NCI-H446 (cell line): ENCODE measurements around the gene MMP25.

ENCODE experiments used
- DNase-seq, 2 experiments: peaks; one replicate each; lab custom pipeline; 2025; lab: John Stamatoyannopoulos, UW

Gene MMP25

GRCh38 chr16:3095869-3096268 lies 49.5 kb downstream of the MMP25 start:
- no peak for DNase-seq

GRCh38 chr16:3096362-3096761 lies 50.0 kb downstream of the MMP25 start:
- no peak for DNase-seq

GRCh38 chr16:3097266-3097665 lies 50.9 kb downstream of the MMP25 start:
- DNase-seq, result no peak

DNA sequence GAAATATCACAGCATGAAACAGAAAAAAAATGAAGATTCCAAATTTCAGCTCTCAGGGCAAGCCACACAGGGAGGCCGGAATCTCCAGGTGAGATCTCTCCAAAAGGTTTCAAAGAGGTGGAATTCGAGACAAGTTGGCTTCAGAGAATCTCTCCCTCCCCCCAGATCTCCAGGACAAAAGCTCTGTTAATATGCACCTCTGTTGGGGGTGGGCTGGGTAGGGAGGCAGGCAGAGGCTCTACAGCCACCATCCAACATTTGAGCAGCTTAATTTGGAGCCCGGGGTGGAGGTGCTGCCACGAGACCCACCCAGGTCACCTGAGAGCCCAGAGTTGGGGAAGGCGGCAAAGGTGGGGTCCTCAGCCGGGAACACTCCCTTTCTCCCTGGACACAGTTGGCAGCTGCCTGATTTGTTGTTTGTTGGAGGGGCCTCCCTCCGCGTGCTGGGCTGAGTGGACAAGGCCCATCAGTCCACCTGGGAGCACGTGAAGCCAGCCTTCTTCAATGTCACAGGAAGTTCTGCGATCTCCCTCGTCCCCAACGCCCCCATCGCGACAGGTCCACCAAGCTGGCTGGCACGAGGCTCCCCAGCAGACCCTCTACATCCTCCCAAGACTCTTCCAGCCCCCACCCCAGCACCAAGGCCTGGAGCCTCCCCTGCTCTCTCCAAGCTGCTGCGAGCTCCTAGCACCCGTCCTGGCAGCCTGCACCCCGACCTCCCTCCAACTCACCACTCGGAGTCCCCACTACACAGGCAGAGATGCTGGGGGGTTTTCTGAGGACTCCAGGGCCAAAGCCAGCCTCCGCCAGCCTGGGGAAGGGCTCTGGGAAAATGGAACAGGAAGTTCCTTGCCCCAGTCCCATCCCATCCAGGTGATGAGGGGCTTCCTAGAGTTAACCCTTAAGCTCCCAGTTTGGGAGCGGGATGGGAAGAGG lies 52.4 kb downstream of the MMP25 start, which contains the start of gene ZSCAN10:
TSS of gene ZSCAN10 (minus strand) at position 836 of the 936 bp plus-strand sequence. CDS start 6,357 bp downstream, outside the sequence.
- no peak for DNase-seq

DNA sequence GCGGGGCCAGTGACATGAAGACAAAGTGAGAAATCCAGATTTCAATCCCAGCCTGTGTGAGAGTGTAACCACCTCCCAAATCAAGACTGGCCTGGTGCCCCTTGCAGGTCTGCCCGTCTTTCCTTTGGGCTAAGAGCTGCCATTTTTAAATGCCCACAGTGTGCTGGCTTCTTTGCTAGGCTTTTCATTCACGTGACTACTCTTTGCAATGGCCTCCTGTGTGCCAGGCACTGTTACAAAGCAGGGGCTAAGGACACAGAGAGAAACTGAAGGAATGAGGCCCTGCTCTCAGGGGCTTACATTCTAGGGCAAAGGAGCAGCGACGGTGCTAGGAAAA lies 53.0 kb downstream of the MMP25 start:
- no peak for DNase-seq

GRCh38 chr16:3099732-3100499 lies 53.6 kb downstream of the MMP25 start:
- DNase-seq, result peak; percentile 65 to 96

- DNase-seq, result no peak
Measured at GRCh38 chr16:3101018-3101840, 54.9 kb downstream of the MMP25 start.

- no peak for DNase-seq
Measured at GRCh38 chr16:3101841-3102470, 55.6 kb downstream of the MMP25 start.

GRCh38 chr16:3106205-3106928 lies 60.0 kb downstream of the MMP25 start:
- peak; percentile 64 to 93 for DNase-seq
